HG03095 (cell line): ENCODE results near the gene NMNAT2.

Experiments used
- ATAC-seq: cut with Tn5 transposase; IDR thresholded peaks from one replicate; pipeline ENCODE4 v1.9.1; 2021; ENCODE audit warnings: moderate library complexity; ENCODE audit not compliant: unreplicated experiment

The NMNAT2 gene

GRCh38 chr1:183368213-183369108, 49.7 kb downstream of the NMNAT2 start:
- no peak for ATAC-seq

GRCh38 chr1:183366116-183366515, 52.1 kb downstream of the NMNAT2 start:
- ATAC-seq = no peak

GRCh38 chr1:183365676-183366075, 52.5 kb downstream of the NMNAT2 start:
- ATAC-seq = no peak

GRCh38 chr1:183365093-183365492, 53.1 kb downstream of the NMNAT2 start:
- ATAC-seq = no peak

GRCh38 chr1:183363972-183364371, 54.2 kb downstream of the NMNAT2 start:
- no peak for ATAC-seq

- ATAC-seq = no peak
Measured at GRCh38 chr1:183361081-183361480, 57.1 kb downstream of the NMNAT2 start.

- no peak for ATAC-seq
Measured at GRCh38 chr1:183360473-183360872, 57.7 kb downstream of the NMNAT2 start.

- ATAC-seq = no peak
Measured at GRCh38 chr1:183356534-183357182, 61.5 kb downstream of the NMNAT2 start.

- ATAC-seq = no peak
Measured at GRCh38 chr1:183355797-183356196, 62.4 kb downstream of the NMNAT2 start.

- no peak for ATAC-seq
Measured at GRCh38 chr1:183355181-183355580, 63.0 kb downstream of the NMNAT2 start.

GRCh38 chr1:183353597-183353996, 64.6 kb downstream of the NMNAT2 start:
- no peak for ATAC-seq

- ATAC-seq = no peak
Measured at GRCh38 chr1:183349201-183349711, 68.9 kb downstream of the NMNAT2 start.

- ATAC-seq = no peak
Measured at GRCh38 chr1:183346276-183346732, 71.9 kb downstream of the NMNAT2 start.

GRCh38 chr1:183339556-183340167, 78.5 kb downstream of the NMNAT2 start:
- no peak for ATAC-seq

- no peak for ATAC-seq
Measured at GRCh38 chr1:183331091-183331742, 87.0 kb downstream of the NMNAT2 start.

- ATAC-seq = no peak
Measured at GRCh38 chr1:183330335-183330734, 87.8 kb downstream of the NMNAT2 start.

GRCh38 chr1:183328371-183328770, 89.8 kb downstream of the NMNAT2 start:
- ATAC-seq = no peak

GRCh38 chr1:183327434-183328290, 90.5 kb downstream of the NMNAT2 start:
- no peak for ATAC-seq

- no peak for ATAC-seq
Measured at GRCh38 chr1:183323849-183324683, 94.1 kb downstream of the NMNAT2 start.
